KBM-7 (cell line): ENCODE measurements around the gene CSMD2.

ENCODE experiments used
- DNase-seq: peaks from one replicate; pipeline ENCODE4 v3.0.0-alpha.2; 2015
- in situ Hi-C: fragments of 300-500 bp; cut with MboI; formaldehyde crosslinking; loops from 2 replicates; pipeline ENCODE4 v1.14.3; 2020; ENCODE audit warnings: low sequenced_read_pairs, low pct_unique_long_range_greater_than_20kb, mixed read lengths

Gene CSMD2

GRCh38 chr1:33656467-33657005 lies 508.5 kb downstream of the CSMD2 start:
- in situ Hi-C loops: no loop called here
- DNase-seq: no peak

- in situ Hi-C loops: no loop called here
- no peak for DNase-seq
Measured at GRCh38 chr1:33655496-33655895, 509.5 kb downstream of the CSMD2 start.

DNA sequence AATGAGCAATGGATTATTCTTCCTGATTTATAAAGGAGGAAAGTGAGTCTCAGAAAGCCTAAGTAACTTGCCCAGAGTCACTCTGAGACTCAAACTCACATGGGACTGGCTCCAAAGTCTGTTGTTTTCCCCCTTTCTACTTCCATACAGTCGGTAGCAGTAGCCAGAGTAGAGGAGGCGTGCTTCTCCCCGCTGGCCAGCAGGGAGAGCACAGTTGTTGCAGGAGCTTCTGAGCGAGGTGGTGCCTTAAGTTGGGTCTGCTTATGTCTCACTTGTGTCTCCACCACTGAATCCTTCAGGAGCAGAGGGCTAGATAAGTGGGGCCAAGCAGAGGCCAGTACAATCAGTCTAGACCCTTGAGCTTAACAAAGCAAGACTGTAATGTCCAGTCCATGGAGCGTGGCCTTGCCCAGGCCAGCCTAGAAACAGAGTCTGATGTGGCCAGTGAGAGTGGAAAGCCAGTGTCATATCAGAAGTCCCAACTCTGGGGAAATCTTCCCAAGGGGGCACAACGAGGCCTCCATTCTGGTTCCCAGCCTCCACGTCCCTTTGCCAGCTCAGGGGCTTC lies 510.7 kb downstream of the CSMD2 start:
- DNase-seq: no peak
- in situ Hi-C loops: no loop called here

- in situ Hi-C loops: no loop called here
- DNase-seq: no peak
Measured at GRCh38 chr1:33653226-33653625, 511.8 kb downstream of the CSMD2 start.

GRCh38 chr1:33650708-33651107 lies 514.3 kb downstream of the CSMD2 start:
- in situ Hi-C loops: no loop called here
- no peak for DNase-seq

DNA sequence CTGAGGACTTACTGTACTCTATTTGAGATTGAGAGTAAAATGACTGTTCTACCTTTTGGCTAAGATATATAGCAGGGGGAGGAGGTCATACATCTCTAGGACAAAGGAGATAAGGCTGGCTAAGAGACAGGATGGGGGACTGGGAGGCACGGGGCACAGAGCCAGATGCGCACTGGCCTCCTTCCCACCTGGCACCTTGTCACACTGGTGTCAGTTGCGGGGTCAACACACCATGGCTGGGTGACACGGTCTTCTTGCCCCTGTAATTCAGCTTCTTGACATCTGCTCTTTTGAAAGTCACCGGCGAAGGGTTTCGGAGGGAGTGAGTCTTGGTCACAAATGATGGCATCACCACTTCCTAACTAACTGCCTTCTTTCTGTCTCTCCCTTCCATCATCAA lies 515.3 kb downstream of the CSMD2 start:
- in situ Hi-C loops: no loop called here
- no peak for DNase-seq

GRCh38 chr1:33643216-33643615 lies 521.8 kb downstream of the CSMD2 start:
- in situ Hi-C loops: no loop called here
- no peak for DNase-seq

DNA sequence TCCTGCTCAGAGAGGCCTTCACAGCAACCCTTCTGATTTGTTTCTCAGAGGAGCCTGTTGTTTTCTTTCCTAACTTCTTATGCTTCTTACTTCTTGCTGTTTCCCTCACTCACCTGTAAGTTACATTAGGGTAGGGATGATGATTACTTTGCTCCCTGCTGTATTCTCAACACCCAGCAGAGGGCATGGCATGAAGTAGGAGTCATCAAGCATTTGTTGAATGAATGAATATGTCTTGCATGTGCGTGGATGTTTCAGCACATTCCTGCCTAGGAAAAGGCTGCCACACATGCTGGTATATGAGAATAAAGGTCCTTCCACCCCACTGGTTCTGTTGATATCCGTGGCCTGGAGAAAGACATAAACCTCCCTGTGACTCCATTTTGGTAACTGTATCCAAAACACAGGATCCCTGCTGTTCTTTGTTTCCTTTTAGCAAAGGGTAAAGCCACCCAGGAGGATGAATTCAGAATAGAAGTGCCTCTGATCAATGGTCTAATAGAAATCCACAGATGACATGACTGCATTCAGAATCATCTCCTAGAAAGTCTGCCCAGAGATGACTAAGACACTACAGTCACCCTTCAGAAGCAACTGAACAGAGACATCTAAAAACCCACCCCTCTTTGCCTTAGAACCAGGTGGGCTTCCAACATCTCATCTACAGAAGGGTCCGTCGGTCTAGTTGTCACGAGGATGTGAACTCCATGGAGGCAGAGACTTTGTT lies 523.8 kb downstream of the CSMD2 start:
- DNase-seq: peak; percentile 16
- in situ Hi-C loops: no loop called here

DNA sequence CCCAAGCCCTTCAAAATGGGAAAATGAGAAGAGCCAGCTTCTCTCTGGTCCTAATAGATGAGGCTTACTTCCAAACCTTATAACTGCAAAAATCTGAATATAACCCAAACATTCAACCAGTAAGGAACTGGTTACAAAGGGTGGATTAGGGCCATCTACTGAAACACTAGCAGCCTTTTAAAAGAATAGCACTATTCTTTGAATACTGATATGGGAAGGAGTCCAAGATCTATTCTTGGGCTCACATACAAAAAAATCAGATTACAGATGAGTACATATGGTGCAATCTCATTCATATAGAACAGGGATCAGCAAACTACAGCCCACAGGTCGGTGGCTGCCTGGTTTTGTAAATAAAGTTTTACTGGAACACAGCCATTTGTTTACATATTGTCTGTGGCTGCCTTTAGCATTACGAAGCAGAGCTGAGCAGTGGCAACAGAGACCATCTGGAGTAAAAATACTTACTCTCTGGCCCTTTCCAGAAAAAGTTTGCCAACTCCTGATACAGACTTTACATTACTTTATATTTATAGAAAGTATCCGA lies 524.8 kb downstream of the CSMD2 start:
- DNase-seq: no peak
- in situ Hi-C loops: no loop called here

GRCh38 chr1:33637846-33638440 lies 527.1 kb downstream of the CSMD2 start:
- in situ Hi-C loops: no loop called here

DNA sequence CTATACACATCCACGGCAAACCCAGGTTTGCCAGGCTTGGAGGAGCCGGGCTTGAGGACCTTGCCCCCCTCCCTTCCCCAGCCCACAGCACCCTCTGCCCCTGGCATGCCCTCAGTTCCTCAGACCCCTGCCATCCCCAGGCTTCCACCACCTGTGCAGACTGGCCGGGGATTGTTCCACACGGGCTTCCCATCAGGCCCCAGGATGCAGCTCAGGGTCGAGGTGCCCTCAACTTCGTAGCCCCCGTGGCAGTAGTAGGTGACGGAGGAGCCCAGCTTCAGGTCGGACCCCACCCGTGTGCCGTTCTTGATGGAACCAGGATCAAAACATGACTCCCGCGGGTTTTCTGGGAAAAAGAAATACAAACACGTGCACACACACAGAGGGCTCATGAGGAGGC lies 528.8 kb downstream of the CSMD2 start:
- DNase-seq: no peak
- in situ Hi-C loops: no loop called here

More at GRCh38 chr1:33637846-33638440, 527.1 kb downstream of the CSMD2 start:
- DNase-seq: no peak

DNA sequence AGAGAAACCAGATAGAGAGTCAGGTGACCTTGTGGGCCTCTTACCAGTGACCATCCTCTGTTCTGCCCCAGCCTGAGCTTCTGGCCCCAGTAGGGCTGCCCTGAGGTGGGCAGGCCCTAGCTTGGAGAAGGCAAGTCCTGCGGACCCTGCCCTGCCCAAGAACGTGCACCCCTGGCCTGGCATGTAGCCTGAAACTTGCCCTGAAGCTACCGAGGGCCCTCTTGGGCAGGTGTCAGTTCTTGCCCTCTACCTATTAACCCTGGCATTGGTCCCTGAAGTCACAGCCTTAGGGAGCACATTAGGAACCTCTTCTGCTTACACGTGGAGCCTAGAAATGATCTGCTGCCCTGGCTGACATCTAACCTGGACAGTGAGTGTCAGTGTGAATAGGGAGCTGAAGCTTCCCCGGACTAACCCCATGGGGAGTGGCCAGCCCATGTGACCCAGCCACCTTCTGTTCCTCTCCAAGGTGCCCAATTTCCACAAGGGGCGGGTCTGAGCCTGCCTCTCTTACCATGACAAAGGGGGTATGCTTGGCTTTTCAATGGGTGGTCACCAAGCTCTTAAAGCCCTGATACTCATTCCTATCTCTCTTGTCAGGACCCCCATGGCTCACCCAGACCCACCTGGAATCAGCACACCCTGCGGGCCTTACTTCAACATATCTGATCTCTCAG lies 529.6 kb downstream of the CSMD2 start:
- in situ Hi-C loops: no loop called here
- DNase-seq: no peak

DNA sequence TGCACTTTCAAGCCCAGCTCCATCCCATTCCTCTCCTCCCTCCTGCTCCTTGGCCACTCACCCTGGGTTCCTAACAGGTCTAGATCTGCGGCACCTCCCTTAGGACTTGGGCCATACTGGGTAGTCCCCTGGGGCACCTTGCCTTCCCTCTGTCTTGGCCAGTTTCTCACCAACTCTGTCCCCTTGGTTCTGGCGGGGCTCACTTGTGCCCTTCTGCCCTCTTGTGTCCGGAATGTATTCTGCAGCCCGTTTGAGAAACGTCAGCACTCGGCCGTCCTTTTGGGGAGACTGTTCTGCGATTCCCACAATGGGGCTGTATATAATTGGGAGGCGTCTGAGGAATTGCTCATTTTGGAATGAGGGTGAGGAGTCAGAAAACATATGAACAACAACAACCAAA lies 530.2 kb downstream of the CSMD2 start:
- peak; percentile 37 for DNase-seq

DNA sequence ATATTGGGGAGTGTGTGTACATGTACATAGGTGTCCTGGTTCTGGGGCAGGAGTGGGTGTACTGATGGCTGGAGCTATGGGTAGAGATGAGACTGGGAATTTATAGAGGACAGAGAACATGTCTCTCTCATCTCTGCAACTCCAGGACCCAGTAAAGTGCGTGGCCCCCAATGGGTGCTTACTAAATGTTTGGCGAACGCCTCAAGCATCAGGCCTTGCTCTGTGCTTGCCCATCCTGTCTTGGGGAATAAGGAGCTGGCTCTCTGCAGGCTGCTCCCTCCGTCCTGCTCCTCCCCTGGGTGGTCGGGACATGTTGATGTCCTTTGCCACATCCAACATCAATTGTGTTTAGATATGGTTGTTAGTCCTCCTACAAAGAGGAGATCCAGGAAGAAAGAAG lies 530.9 kb downstream of the CSMD2 start:
- in situ Hi-C loops: no loop called here
- DNase-seq: no peak

More for the DNA sequence above, 530.2 kb downstream of the CSMD2 start:
- in situ Hi-C loops: no loop called here

- in situ Hi-C loops: no loop called here
- peak; percentile 76 for DNase-seq
Measured at GRCh38 chr1:33633019-33633801, 531.8 kb downstream of the CSMD2 start.

DNA sequence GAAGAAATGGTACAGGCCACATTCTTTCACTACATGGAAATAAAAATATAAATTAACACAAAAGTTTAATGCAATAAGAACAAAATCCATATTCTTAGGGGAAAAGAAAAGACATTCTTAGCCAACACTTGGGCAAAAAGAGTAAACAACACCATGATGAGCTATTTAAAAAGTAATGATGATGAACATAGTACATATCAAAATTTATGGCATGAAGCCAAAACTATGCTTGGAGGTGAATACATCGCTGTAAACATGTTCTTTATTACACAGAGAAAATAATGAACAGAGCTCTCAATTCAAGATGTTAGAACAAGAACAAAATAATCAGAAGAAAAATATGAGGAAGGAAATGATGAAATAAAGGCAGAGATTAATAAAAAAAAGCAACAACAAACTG lies 534.3 kb downstream of the CSMD2 start:
- in situ Hi-C loops: no loop called here
- DNase-seq: no peak

- DNase-seq: no peak
- in situ Hi-C loops: no loop called here
Measured at GRCh38 chr1:33626801-33627200, 538.2 kb downstream of the CSMD2 start.

- DNase-seq: peak; percentile 15
- in situ Hi-C loops: loop anchor here (25.0 kb wide), 1 partner anchor 688 kb away; no protein-coding TSS in a partner anchor
Measured at GRCh38 chr1:33624991-33625870, 539.8 kb downstream of the CSMD2 start.
